ENCODE data around the gene TENM4. TPM values are rescaled to one million over a fixed set of nuclear protein-coding genes. Genes with fewer than 3 reads are reported as not detected.

Gene TENM4
- total RNA-seq, 4 donors from 2014 or later, result 0.88 to 61.5 (median 4.0) TPM

DNA sequence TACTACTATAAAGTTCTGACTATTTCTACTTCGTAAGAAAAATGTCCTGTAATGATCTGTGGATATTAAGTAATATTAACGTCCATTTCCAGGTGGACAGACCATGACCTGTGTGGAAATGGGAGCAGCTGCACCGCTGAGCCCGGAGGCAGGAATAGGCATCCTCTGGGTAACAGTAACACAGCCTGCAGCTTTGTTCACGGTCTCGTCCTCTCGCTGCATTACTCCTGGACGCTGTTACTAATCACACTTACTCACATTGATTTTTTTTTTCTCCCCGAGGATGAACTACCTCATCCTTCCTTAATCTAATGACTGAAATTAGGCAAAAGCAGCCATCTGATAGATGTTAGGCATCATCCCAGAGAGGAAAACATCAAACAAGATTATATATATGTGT is 520.5 kb downstream of the TENM4 start:
- Histone ChIP-seq H3K36me3 (no peaks in the 10 kb centered on the region), H3K27ac (no peak overlapping the region), H3K4me1 (no peaks in the 10 kb centered on the region), H3K4me3 (no peak overlapping the region), H3K27me3 (no peaks in the 10 kb centered on the region), H3K9me3 (no peaks in the 10 kb centered on the region)
- no peak for DNase-seq
- TF ChIP-seq CTCF (IDR thresholded peaks at IDR 0.05) (no peak), POLR2A (IDR thresholded peaks at IDR 0.05) (no peak)
- intact Hi-C loops (cut with DNase I; ENCODE audit: low total_unique reads), result no loop called here

DNA sequence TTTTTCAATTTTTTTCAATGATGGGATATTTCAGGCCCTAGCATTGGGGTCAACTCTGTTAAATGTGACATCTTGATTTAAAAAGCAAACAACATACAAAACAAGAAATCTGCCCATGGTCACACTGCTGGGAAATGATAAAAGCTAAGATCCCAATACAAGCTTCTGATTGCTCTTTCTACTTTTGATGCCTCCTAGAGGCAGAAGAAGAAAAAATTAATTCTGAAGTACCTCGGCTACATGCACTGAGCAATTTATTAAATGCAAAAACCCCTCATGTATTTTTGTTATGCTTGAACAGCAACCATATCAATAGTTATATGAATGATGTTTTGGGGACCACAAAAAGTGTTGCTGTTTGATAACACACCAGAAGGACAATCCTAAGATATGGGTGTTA is 524.1 kb downstream of the TENM4 start:
- no peaks in the 10 kb centered on the region for H3K4me1 ChIP-seq
- H3K27me3 ChIP-seq, result no peaks in the 10 kb centered on the region
- H3K36me3 ChIP-seq, result no peaks in the 10 kb centered on the region
- no peak overlapping the region for H3K27ac ChIP-seq
- no peak for TF ChIP-seq POLR2A (IDR thresholded peaks at IDR 0.05)
- TF ChIP-seq CTCF (IDR thresholded peaks at IDR 0.05), result no peak
- no peaks in the 10 kb centered on the region for H3K9me3 ChIP-seq
- intact Hi-C loops (cut with DNase I; ENCODE audit: low total_unique reads), result no loop called here
- no peak overlapping the region for H3K4me3 ChIP-seq
- no peak for DNase-seq

GRCh38 chr11:78914503-78914902 is 526.3 kb downstream of the TENM4 start:
- Histone ChIP-seq H3K9me3 (no peaks in the 10 kb centered on the region), H3K4me1 (no peaks in the 10 kb centered on the region), H3K36me3 (no peaks in the 10 kb centered on the region), H3K27me3 (no peaks in the 10 kb centered on the region), H3K4me3 (no peak overlapping the region), H3K27ac (no peak overlapping the region)
- intact Hi-C loops (cut with DNase I; ENCODE audit: low total_unique reads), result no loop called here
- DNase-seq, result no peak
- TF ChIP-seq POLR2A (IDR thresholded peaks at IDR 0.05), result no peak
- no peak for TF ChIP-seq CTCF (IDR thresholded peaks at IDR 0.05)

GRCh38 chr11:78912778-78913177 is 528.1 kb downstream of the TENM4 start:
- no peaks in the 10 kb centered on the region for H3K36me3 ChIP-seq
- intact Hi-C loops (cut with DNase I; ENCODE audit: low total_unique reads), result no loop called here
- H3K9me3 ChIP-seq, result no peaks in the 10 kb centered on the region
- H3K27ac ChIP-seq, result no peak overlapping the region
- TF ChIP-seq POLR2A (IDR thresholded peaks at IDR 0.05) (no peak), CTCF (IDR thresholded peaks at IDR 0.05) (no peak)
- H3K4me3 ChIP-seq, result no peak overlapping the region
- no peaks in the 10 kb centered on the region for H3K27me3 ChIP-seq
- no peak for DNase-seq
- H3K4me1 ChIP-seq, result no peaks in the 10 kb centered on the region

GRCh38 chr11:78910322-78910721 is 530.5 kb downstream of the TENM4 start:
- no peaks in the 10 kb centered on the region for H3K4me1 ChIP-seq
- no peak for DNase-seq
- H3K27ac ChIP-seq, result no peak overlapping the region
- no peaks in the 10 kb centered on the region for H3K9me3 ChIP-seq
- H3K36me3 ChIP-seq, result no peaks in the 10 kb centered on the region
- intact Hi-C loops (cut with DNase I; ENCODE audit: low total_unique reads), result no loop called here
- no peak overlapping the region for H3K4me3 ChIP-seq
- no peaks in the 10 kb centered on the region for H3K27me3 ChIP-seq
- TF ChIP-seq CTCF (IDR thresholded peaks at IDR 0.05), result no peak
- no peak for TF ChIP-seq POLR2A (IDR thresholded peaks at IDR 0.05)

Measured in uterus (tissue), 4 donors.